Liver (tissue), 9 donors: ENCODE measurements around the gene MXRA8. TPM values are rescaled to one million over a fixed set of nuclear protein-coding genes. Genes with fewer than 3 reads are reported as not detected.

Source experiments
- DNase-seq: peaks from one replicate; pipeline ENCODE4 v3.0.0-alpha.2; 2017; ENCODE audit warnings: low spot score
- H3K27ac ChIP-seq, 2 donors: one replicate each; pipeline ENCODE4 v1.7.0; 2013; ENCODE audit warnings: inconsistent platforms in 2 of 2, low read length in 2 of 2, control low read depth in 1 of 2, low read depth in 1 of 2, mild to moderate bottlenecking in 1 of 2
- H3K27me3 ChIP-seq, 4 donors: one replicate each; pipeline versions ENCODE4 v1.6.1 to v1.7.0; 2013; ENCODE audit warnings: low read length in 3 of 4, inconsistent platforms in 1 of 4, mild to moderate bottlenecking in 1 of 4, moderate library complexity in 1 of 4; ENCODE audit not compliant: control insufficient read depth in 4 of 4, insufficient read depth in 4 of 4
- H3K36me3 ChIP-seq, 4 donors: one replicate each; pipeline versions ENCODE4 v1.6.1 to v1.7.0; 2013; ENCODE audit warnings: low read length in 3 of 4, mild to moderate bottlenecking in 3 of 4, low read depth in 1 of 4, moderate library complexity in 1 of 4; ENCODE audit not compliant: control insufficient read depth in 4 of 4, insufficient read depth in 3 of 4
- H3K4me1 ChIP-seq, 4 donors: one replicate each; pipeline versions ENCODE4 v1.6.1 to v1.7.0; 2013; ENCODE audit warnings: low read length in 3 of 4, mild to moderate bottlenecking in 3 of 4, moderate library complexity in 1 of 4; ENCODE audit not compliant: control insufficient read depth in 4 of 4, insufficient read depth in 4 of 4
- H3K4me3 ChIP-seq, 3 donors: one replicate each; pipeline versions ENCODE4 v1.6.1 to v1.7.0; 2013; ENCODE audit warnings: low read length in 3 of 3, control low read depth in 1 of 3, low read depth in 1 of 3, mild to moderate bottlenecking in 1 of 3
- H3K9ac ChIP-seq, 2 donors: one replicate each; pipeline ENCODE4 v1.7.0; 2013; ENCODE audit warnings: low read length in 2 of 2, mild to moderate bottlenecking in 2 of 2, moderate library complexity in 2 of 2, control low read depth in 1 of 2, low read depth in 1 of 2
- H3K9me3 ChIP-seq, 4 donors: one replicate each; pipeline versions ENCODE4 v1.6.1 to v1.7.0; 2013; ENCODE audit warnings: low read length in 3 of 4; ENCODE audit not compliant: control insufficient read depth in 4 of 4
- ATF3 ChIP-seq: IDR thresholded peaks from 2 replicates; pipeline ENCODE4 v1.6.1; 2016; ENCODE audit warnings: antibody characterized with exemption
- CTCF ChIP-seq: fragments of 150-350 bp; IDR thresholded peaks from 2 replicates; pipeline ENCODE4 v1.5.1; 2017; ENCODE audit warnings: improper control_type of control experiment, low read depth, low read length; ENCODE audit not compliant: missing input control
- EGR1 ChIP-seq, 2 donors: IDR thresholded peaks; 2 replicates each; pipeline ENCODE4 v1.6.1; 2016 to 2018; ENCODE audit warnings: antibody characterized with exemption in 2 of 2, low read depth in 2 of 2
- FOXA1 ChIP-seq: IDR thresholded peaks from 2 replicates; pipeline ENCODE4 v1.6.1; 2016; ENCODE audit warnings: antibody characterized with exemption
- FOXA2 ChIP-seq: IDR thresholded peaks from 2 replicates; pipeline ENCODE4 v1.6.1; 2016; ENCODE audit warnings: antibody characterized with exemption
- GABPA ChIP-seq, 2 donors: IDR thresholded peaks in 1 of 2; conservative IDR thresholded peaks in 1 of 2; 2 replicates each; pipeline ENCODE4 v1.6.1; 2016; ENCODE audit warnings: antibody characterized with exemption in 2 of 2, mild to moderate bottlenecking in 1 of 2, moderate library complexity in 1 of 2
- HNF4A ChIP-seq, 2 donors: conservative IDR thresholded peaks; 2 replicates each; pipeline ENCODE4 v1.6.1; 2016; ENCODE audit warnings: antibody characterized with exemption in 2 of 2, mild to moderate bottlenecking in 2 of 2
- HNF4G ChIP-seq: IDR thresholded peaks from 2 replicates; pipeline ENCODE4 v1.6.1; 2016; ENCODE audit warnings: antibody characterized with exemption
- JUND ChIP-seq, 2 donors: IDR thresholded peaks; 2 replicates each; pipeline ENCODE4 v1.6.1; 2016; ENCODE audit warnings: antibody characterized with exemption in 2 of 2
- MAX ChIP-seq: IDR thresholded peaks from 2 replicates; pipeline ENCODE4 v1.6.1; 2016; ENCODE audit warnings: antibody characterized with exemption
- NR2F2 ChIP-seq: IDR thresholded peaks from 2 replicates; pipeline ENCODE4 v1.6.1; 2016; ENCODE audit warnings: antibody characterized with exemption
- RAD21 ChIP-seq, 2 donors: IDR thresholded peaks; 2 replicates each; pipeline ENCODE4 v1.6.1; 2016; ENCODE audit warnings: antibody characterized with exemption in 2 of 2, mild to moderate bottlenecking in 2 of 2
- REST ChIP-seq: IDR thresholded peaks from 2 replicates; pipeline ENCODE4 v1.6.1; 2016; ENCODE audit warnings: antibody characterized with exemption, mild to moderate bottlenecking
- RXRA ChIP-seq, 2 donors: IDR thresholded peaks; 2 replicates each; pipeline ENCODE4 v1.6.1; 2017 to 2018; ENCODE audit warnings: antibody characterized with exemption in 2 of 2, mild to moderate bottlenecking in 1 of 2
- SP1 ChIP-seq: IDR thresholded peaks from 2 replicates; pipeline ENCODE4 v1.6.1; 2018; ENCODE audit warnings: antibody characterized with exemption, mild to moderate bottlenecking
- TAF1 ChIP-seq: conservative IDR thresholded peaks from 2 replicates; pipeline ENCODE4 v1.6.1; 2016; ENCODE audit warnings: antibody characterized with exemption, mild to moderate bottlenecking
- YY1 ChIP-seq: IDR thresholded peaks from 2 replicates; pipeline ENCODE4 v1.6.1; 2016; ENCODE audit warnings: antibody characterized with exemption, mild to moderate bottlenecking
- ZBTB33 ChIP-seq: IDR thresholded peaks from 2 replicates; pipeline ENCODE4 v1.6.1; 2016; ENCODE audit warnings: antibody characterized with exemption
- WGBS: extraction: QIAGEN DNeasy Blood & Tissue Kit; methylation state at CpG from one replicate; pipeline ENCODE4 v1.1.7; 2013; 5-methylcytosine and 5-hydroxymethylcytosine counted together
- polyA plus RNA-seq, 2 donors: library from polyadenylated mRNA; stranded (reverse) in 1 of 2; unstranded in 1 of 2; fragments of 200-250 nt in 1 of 2; fragments of >200 nt in 1 of 2; fragmentation: Nextera tagmentation in 1 of 2; extraction: Ambion mirVana in 1 of 2; gene quantifications; one replicate each; pipeline versions ENCODE4 v1.2.1 to v1.2.3, GENCODE V29; 2013 to 2015
- total RNA-seq, 2 donors: library from RNA; depleted of rRNA; stranded (reverse); fragments of >200 nt; gene quantifications; one replicate each; pipeline ENCODE4 v1.2.3, GENCODE V29; 2014
- donor health status: healthy.
- donor health status: healthy.
- donor health status: healthy.
- donor health status: healthy.
- donor health status: healthy.

MXRA8 gene
- total and polyA plus RNA-seq, 4 donors, result 1.8 to 5.9 (median 4.2) TPM

GRCh38 chr1:1342584-1343115 lies 15.7 kb downstream of the MXRA8 start:
- TF ChIP-seq RXRA (IDR thresholded peaks at IDR 0.05) (no peak), GABPA (IDR thresholded peaks at IDR 0.05 in 1 of 2, conservative IDR thresholded peaks at IDR 0.05 in 1 of 2) (no peak), TAF1 (no peak), YY1 (no peak), EGR1 (IDR thresholded peaks at IDR 0.05; ENCODE audit: low read depth in 2 of 2) (no peak), RAD21 (IDR thresholded peaks at IDR 0.05) (no peak), HNF4G (no peak), HNF4A (conservative IDR thresholded peaks at IDR 0.05) (no peak), CTCF (no peak), ZBTB33 (no peak), FOXA2 (no peak), ATF3 (no peak), NR2F2 (no peak), REST (no peak), JUND (IDR thresholded peaks at IDR 0.05) (no peak), FOXA1 (no peak), MAX (no peak), SP1 (no peak)
- Histone ChIP-seq H3K4me3 (no peak overlapping the region), H3K27ac (no peak overlapping the region), H3K36me3 (peaks cover 0 to 31% (median 11%) of the 10 kb centered on the region in 4 donors), H3K9ac (no peak overlapping the region), H3K9me3 (no peaks in the 10 kb centered on the region), H3K4me1 (peaks cover 31 to 47% (median 45%) of the 10 kb centered on the region in 4 donors), H3K27me3 (no peaks in the 10 kb centered on the region)
- DNase-seq, result no peak
- WGBS, result 91% methylated on average over 18 of the region's 18 CpGs
